DMS79 (cell line): Measurements from ENCODE around the gene TEX35.

Source experiments
- DNase-seq: peaks from one replicate; lab custom pipeline; 2025; lab: John Stamatoyannopoulos, UW

Gene TEX35

GRCh38 chr1:178520803-178521202, 7.9 kb downstream of the TEX35 start:
- DNase-seq = no peak

- DNase-seq = no peak
These were observed 8.3 kb downstream of the TEX35 start for GRCh38 chr1:178521241-178521640.

- no peak for DNase-seq
These were observed 14.2 kb downstream of the TEX35 start for GRCh38 chr1:178527117-178527516.

GRCh38 chr1:178528228-178528952, 15.5 kb downstream of the TEX35 start:
- DNase-seq = no peak

GRCh38 chr1:178528953-178529335, 16.0 kb downstream of the TEX35 start:
- DNase-seq = no peak

- DNase-seq = no peak
These were observed 16.6 kb downstream of the TEX35 start for GRCh38 chr1:178529364-178530036.

GRCh38 chr1:178530037-178530402, 17.1 kb downstream of the TEX35 start:
- DNase-seq = no peak

GRCh38 chr1:178530502-178530901, 17.6 kb downstream of the TEX35 start:
- DNase-seq = no peak

- peak; percentile 72 for DNase-seq
These were observed 19.0 kb downstream of the TEX35 start for GRCh38 chr1:178531887-178532286.

GRCh38 chr1:178532392-178532791, 19.5 kb downstream of the TEX35 start:
- no peak for DNase-seq

- DNase-seq = no peak
These were observed 20.4 kb downstream of the TEX35 start for GRCh38 chr1:178533121-178533946.

GRCh38 chr1:178534137-178534868, 21.4 kb downstream of the TEX35 start:
- no peak for DNase-seq

GRCh38 chr1:178536329-178536728, 23.4 kb downstream of the TEX35 start:
- no peak for DNase-seq

- DNase-seq = no peak
These were observed 24.0 kb downstream of the TEX35 start for GRCh38 chr1:178536844-178537371.

GRCh38 chr1:178537382-178538090, 24.6 kb downstream of the TEX35 start:
- no peak for DNase-seq

GRCh38 chr1:178538192-178538916, 25.4 kb downstream of the TEX35 start:
- no peak for DNase-seq

GRCh38 chr1:178539291-178539690, 26.4 kb downstream of the TEX35 start:
- no peak for DNase-seq

- DNase-seq = no peak
These were observed 27.3 kb downstream of the TEX35 start for GRCh38 chr1:178540204-178540603.

- DNase-seq = no peak
These were observed 27.7 kb downstream of the TEX35 start for GRCh38 chr1:178540646-178541045.

- DNase-seq = no peak
These were observed 28.5 kb downstream of the TEX35 start for GRCh38 chr1:178541379-178541778.
